Central memory CD8-positive, alpha-beta T cell (primary cell): Measurements from ENCODE around the gene RIT1.
"Not testable (repeated sequence)": the region's sequence is repeated elsewhere in the genome, so short reads cannot be mapped to it uniquely, and the experiment has no call there.

Experiments used
- ATAC-seq: fragments of 150-1000 bp; cut with Tn5 transposase; replicated peaks from 2 replicates; pipeline ENCODE4 v1.10.0; 2022; ENCODE audit warnings: mild to moderate bottlenecking, moderate FRiP score, moderate number of reproducible peaks; ENCODE audit not compliant: poor library complexity, severe bottlenecking; ENCODE audit errors: extremely low read depth
- DNase-seq, 2 donors: peaks; one replicate each; pipeline ENCODE4 v3.0.0; 2021; ENCODE audit warnings: low spot score in 2 of 2
- H3K27ac Mint-ChIP-seq: one replicate; pipeline ENCODE4 v1.8.0; 2022; ENCODE audit warnings: low read depth, mild to moderate bottlenecking, moderate library complexity, mixed read lengths
- H3K27me3 Mint-ChIP-seq: one replicate; pipeline ENCODE4 v1.8.0; 2022; ENCODE audit warnings: mixed read lengths
- H3K36me3 Mint-ChIP-seq: one replicate; pipeline ENCODE4 v1.8.0; 2022; ENCODE audit warnings: mild to moderate bottlenecking, moderate library complexity, mixed read lengths; ENCODE audit not compliant: insufficient read depth
- H3K4me1 Mint-ChIP-seq: one replicate; pipeline ENCODE4 v1.8.0; 2022; ENCODE audit warnings: mixed read lengths
- H3K4me3 Mint-ChIP-seq: one replicate; pipeline ENCODE4 v1.8.0; 2022; ENCODE audit warnings: mild to moderate bottlenecking, moderate library complexity, mixed read lengths
- H3K9me3 Mint-ChIP-seq: one replicate; pipeline ENCODE4 v1.8.0; 2022; ENCODE audit warnings: mixed read lengths

The RIT1 gene

GRCh38 chr1:155930725-155931124, 19.6 kb upstream of the RIT1 start:
- H3K36me3 Mint-ChIP-seq: peaks cover 56% of the 10 kb centered on the region
- peak overlapping the region; percentile 90 for H3K27ac Mint-ChIP-seq
- not testable (repeated sequence) for DNase-seq, ATAC-seq, H3K9me3 Mint-ChIP-seq, H3K27me3 Mint-ChIP-seq
- H3K4me1 Mint-ChIP-seq: peaks cover 25% of the 10 kb centered on the region
- peak overlapping the region; percentile 13 for H3K4me3 Mint-ChIP-seq

- Mint-ChIP-seq H3K27ac (peak overlapping the region; percentile 6), H3K27me3 (no peaks in the 10 kb centered on the region), H3K4me1 (peaks cover 25% of the 10 kb centered on the region), H3K36me3 (peaks cover 72% of the 10 kb centered on the region), H3K9me3 (no peaks in the 10 kb centered on the region), H3K4me3 (no peak overlapping the region)
- DNase-seq (no peak), ATAC-seq (no peak)
These were observed 17.9 kb upstream of the RIT1 start for GRCh38 chr1:155929057-155929456.

GRCh38 chr1:155925506-155925905, 14.4 kb upstream of the RIT1 start:
- H3K27ac Mint-ChIP-seq: no peak overlapping the region
- H3K4me3 Mint-ChIP-seq: no peak overlapping the region
- no peaks in the 10 kb centered on the region for H3K9me3 Mint-ChIP-seq
- H3K4me1 Mint-ChIP-seq: peaks cover 18% of the 10 kb centered on the region
- ATAC-seq: no peak
- no peaks in the 10 kb centered on the region for H3K27me3 Mint-ChIP-seq
- DNase-seq: no peak
- peaks cover 89% of the 10 kb centered on the region for H3K36me3 Mint-ChIP-seq

- Mint-ChIP-seq H3K9me3 (no peaks in the 10 kb centered on the region), H3K4me3 (no peak overlapping the region), H3K36me3 (peaks cover 92% of the 10 kb centered on the region), H3K27me3 (no peaks in the 10 kb centered on the region), H3K27ac (no peak overlapping the region), H3K4me1 (peaks cover 12% of the 10 kb centered on the region)
- ATAC-seq (no peak), DNase-seq (no peak)
These were observed 9.6 kb upstream of the RIT1 start for GRCh38 chr1:155920717-155921116.

GRCh38 chr1:155919801-155920200, 8.7 kb upstream of the RIT1 start:
- H3K9me3 Mint-ChIP-seq: no peaks in the 10 kb centered on the region
- peaks cover 12% of the 10 kb centered on the region for H3K4me1 Mint-ChIP-seq
- no peak overlapping the region for H3K27ac Mint-ChIP-seq
- H3K4me3 Mint-ChIP-seq: no peak overlapping the region
- H3K27me3 Mint-ChIP-seq: no peaks in the 10 kb centered on the region
- peaks cover 93% of the 10 kb centered on the region for H3K36me3 Mint-ChIP-seq
- DNase-seq (no peak), ATAC-seq (no peak)

GRCh38 chr1:155918660-155919059, 7.5 kb upstream of the RIT1 start:
- DNase-seq: no peak
- Mint-ChIP-seq H3K4me1 (peaks cover 12% of the 10 kb centered on the region), H3K4me3 (no peak overlapping the region), H3K36me3 (peaks cover 94% of the 10 kb centered on the region), H3K27ac (no peak overlapping the region), H3K9me3 (no peaks in the 10 kb centered on the region), H3K27me3 (no peaks in the 10 kb centered on the region)
- ATAC-seq: no peak

- ATAC-seq (no peak), DNase-seq (no peak)
- H3K27ac Mint-ChIP-seq: peak overlapping the region; percentile 45
- H3K4me3 Mint-ChIP-seq: no peak overlapping the region
- H3K4me1 Mint-ChIP-seq: peaks cover 27% of the 10 kb centered on the region
- H3K27me3 Mint-ChIP-seq: no peaks in the 10 kb centered on the region
- peaks cover 76% of the 10 kb centered on the region for H3K36me3 Mint-ChIP-seq
- H3K9me3 Mint-ChIP-seq: no peaks in the 10 kb centered on the region
These were observed 3.0 kb upstream of the RIT1 start for GRCh38 chr1:155913969-155914757.

GRCh38 chr1:155912056-155912536, 947 bp upstream of the RIT1 start:
- H3K4me3 Mint-ChIP-seq: peak overlapping the region; percentile 98
- no peak for ATAC-seq
- peaks cover 27% of the 10 kb centered on the region for H3K4me1 Mint-ChIP-seq
- H3K36me3 Mint-ChIP-seq: peaks cover 72% of the 10 kb centered on the region
- no peaks in the 10 kb centered on the region for H3K27me3 Mint-ChIP-seq
- H3K27ac Mint-ChIP-seq: peak overlapping the region; percentile 99
- DNase-seq: no peak
- no peaks in the 10 kb centered on the region for H3K9me3 Mint-ChIP-seq

GRCh38 chr1:155910621-155911121, 478 bp downstream of the RIT1 start:
- peaks cover 66% of the 10 kb centered on the region for H3K36me3 Mint-ChIP-seq
- ATAC-seq (peak; percentile 60), DNase-seq (no peak)
- peaks cover 21% of the 10 kb centered on the region for H3K4me1 Mint-ChIP-seq
- H3K27ac Mint-ChIP-seq: peak overlapping the region; percentile 99
- H3K27me3 Mint-ChIP-seq: no peaks in the 10 kb centered on the region
- H3K9me3 Mint-ChIP-seq: no peaks in the 10 kb centered on the region
- H3K4me3 Mint-ChIP-seq: peak overlapping the region; percentile 98

GRCh38 chr1:155909894-155910293, 1.3 kb downstream of the RIT1 start:
- Mint-ChIP-seq H3K4me3 (peak overlapping the region; percentile 98), H3K4me1 (peaks cover 21% of the 10 kb centered on the region), H3K27me3 (no peaks in the 10 kb centered on the region), H3K27ac (peak overlapping the region; percentile 99), H3K36me3 (peaks cover 62% of the 10 kb centered on the region), H3K9me3 (no peaks in the 10 kb centered on the region)
- DNase-seq (no peak), ATAC-seq (no peak)

- H3K4me1 Mint-ChIP-seq: peaks cover 5% of the 10 kb centered on the region
- no peaks in the 10 kb centered on the region for H3K9me3 Mint-ChIP-seq
- H3K36me3 Mint-ChIP-seq: peaks cover 80% of the 10 kb centered on the region
These were observed 6.9 kb downstream of the RIT1 start for GRCh38 chr1:155904261-155904660.

GRCh38 chr1:155900161-155900560, 11.0 kb downstream of the RIT1 start:
- no peak for ATAC-seq
- no peaks in the 10 kb centered on the region for H3K9me3 Mint-ChIP-seq
- no peak for DNase-seq
- H3K4me1 Mint-ChIP-seq: peaks cover 5% of the 10 kb centered on the region
- H3K27ac Mint-ChIP-seq: no peak overlapping the region
- no peaks in the 10 kb centered on the region for H3K27me3 Mint-ChIP-seq
- H3K4me3 Mint-ChIP-seq: no peak overlapping the region
- H3K36me3 Mint-ChIP-seq: peaks cover 64% of the 10 kb centered on the region

More at GRCh38 chr1:155904261-155904660, 6.9 kb downstream of the RIT1 start:
- ATAC-seq (no peak), DNase-seq (no peak)
- Mint-ChIP-seq H3K4me3 (no peak overlapping the region), H3K27ac (no peak overlapping the region), H3K27me3 (no peaks in the 10 kb centered on the region)

GRCh38 chr1:155899683-155900082, 11.5 kb downstream of the RIT1 start:
- Mint-ChIP-seq H3K4me1 (peaks cover 4% of the 10 kb centered on the region), H3K9me3 (no peaks in the 10 kb centered on the region), H3K27ac (no peak overlapping the region), H3K27me3 (no peaks in the 10 kb centered on the region), H3K36me3 (peaks cover 60% of the 10 kb centered on the region), H3K4me3 (no peak overlapping the region)
- ATAC-seq: no peak
- no peak for DNase-seq
